HepG2 (cell line): ENCODE results near the gene APC2. TPM values are rescaled to one million over a fixed set of nuclear protein-coding genes. Genes with fewer than 3 reads are reported as not detected.

ENCODE experiments used
- ARHGAP35 ChIP-seq: sonication (generic); formaldehyde crosslinking; IDR thresholded peaks from 2 replicates; pipeline ENCODE4 v1.9.0; 2022; ENCODE audit warnings: mild to moderate bottlenecking, inconsistent platforms, moderate library complexity, missing genetic modification reagents, borderline replicate concordance
- ATAD3A ChIP-seq: sonication (generic); formaldehyde crosslinking; IDR thresholded peaks from 2 replicates; pipeline ENCODE4 v1.4.0; 2020; ENCODE audit warnings: missing genetic modification reagents
- BRCA1 ChIP-seq: sonication (generic); formaldehyde crosslinking; IDR thresholded peaks from 2 replicates; pipeline ENCODE4 v1.4.0; 2020; ENCODE audit warnings: missing genetic modification reagents
- CREBL2 ChIP-seq: sonication (generic); formaldehyde crosslinking; IDR thresholded peaks from 2 replicates; pipeline ENCODE4 v1.8.1; 2023; ENCODE audit warnings: missing genetic modification reagents, mild to moderate bottlenecking, borderline replicate concordance
- HNRNPK ChIP-seq: fragments of 200-400 bp; formaldehyde crosslinking; IDR thresholded peaks from 2 replicates; pipeline ENCODE4 v1.6.1; 2018; ENCODE audit warnings: low read length, low read depth, moderate library complexity, mild to moderate bottlenecking; ENCODE audit not compliant: poor library complexity, severe bottlenecking
- IRF2 ChIP-seq: IDR thresholded peaks from 2 replicates; pipeline ENCODE4 v1.6.1; 2018; ENCODE audit warnings: missing genetic modification reagents, missing compliant biosample characterization
- MAF1 ChIP-seq: sonication (generic); formaldehyde crosslinking; IDR thresholded peaks from 2 replicates; pipeline ENCODE4 v1.5.0; 2020; ENCODE audit warnings: missing genetic modification reagents, borderline replicate concordance
- MAX ChIP-seq: IDR thresholded peaks from 2 replicates; pipeline ENCODE4 v1.6.1; 2012; ENCODE audit warnings: inconsistent platforms
- MEIS2 ChIP-seq: sonication (generic); formaldehyde crosslinking; IDR thresholded peaks from 2 replicates; pipeline ENCODE4 v1.9.0; 2021; ENCODE audit warnings: mild to moderate bottlenecking, missing genetic modification reagents
- NFAT5 ChIP-seq: sonication (generic); formaldehyde crosslinking; IDR thresholded peaks from 2 replicates; pipeline ENCODE4 v1.4.0; 2020; ENCODE audit warnings: missing genetic modification reagents
- RBAK ChIP-seq: sonication (generic); formaldehyde crosslinking; IDR thresholded peaks from 2 replicates; pipeline ENCODE4 v1.5.1; 2020; ENCODE audit warnings: mild to moderate bottlenecking, missing genetic modification reagents
- SATB2 ChIP-seq: sonication (generic); formaldehyde crosslinking; IDR thresholded peaks from 2 replicates; pipeline ENCODE4 v1.5.0; 2020; ENCODE audit warnings: missing genetic modification reagents
- TFDP2 ChIP-seq: sonication (generic); formaldehyde crosslinking; IDR thresholded peaks from 2 replicates; pipeline ENCODE4 v1.4.0; 2020; ENCODE audit warnings: missing genetic modification reagents
- THAP11 ChIP-seq: IDR thresholded peaks from 2 replicates; pipeline ENCODE4 v1.6.1; 2016; ENCODE audit warnings: missing biosample characterization, missing genetic modification reagents
- ZBTB20 ChIP-seq: sonication (generic); formaldehyde crosslinking; IDR thresholded peaks from 2 replicates; pipeline ENCODE4 v1.8.1; 2023; ENCODE audit warnings: missing genetic modification reagents, low read depth, mild to moderate bottlenecking, borderline replicate concordance
- ZFP82 ChIP-seq: sonication (generic); formaldehyde crosslinking; IDR thresholded peaks from 2 replicates; pipeline ENCODE4 v1.5.1; 2020; ENCODE audit warnings: mild to moderate bottlenecking, missing genetic modification reagents, borderline replicate concordance
- ZNF143 ChIP-seq: sonication (generic); formaldehyde crosslinking; IDR thresholded peaks from 2 replicates; pipeline ENCODE4 v1.4.0; 2020; ENCODE audit warnings: missing genetic modification reagents
- ZNF160 ChIP-seq: sonication (generic); formaldehyde crosslinking; IDR thresholded peaks from 2 replicates; pipeline ENCODE4 v1.8.0; 2022; ENCODE audit warnings: mild to moderate bottlenecking, inconsistent platforms, missing genetic modification reagents
- ZNF30 ChIP-seq: sonication (generic); formaldehyde crosslinking; IDR thresholded peaks from 2 replicates; pipeline ENCODE4 v1.5.0; 2020; ENCODE audit warnings: mild to moderate bottlenecking, missing genetic modification reagents
- ZNF768 ChIP-seq: sonication (generic); formaldehyde crosslinking; IDR thresholded peaks from 2 replicates; pipeline ENCODE4 v1.4.0; 2020; ENCODE audit warnings: missing genetic modification reagents
- ZNF777 ChIP-seq: sonication (generic); formaldehyde crosslinking; IDR thresholded peaks from 2 replicates; pipeline ENCODE4 v1.4.0; 2020; ENCODE audit warnings: missing genetic modification reagents
- polyA plus RNA-seq, 8 experiments: library from polyadenylated mRNA; depleted of rRNA in 3 of 8; stranded (reverse) in 7 of 8; unstranded in 1 of 8; fragments of >200 nt; fragmentation: Illumina TruSeq in 4 of 8; extraction: Trizol in 4 of 8; gene quantifications; 2 replicates each; pipeline versions ENCODE4 v1.2.1 to v1.2.3, GENCODE V29; 2011 to 2016; ENCODE audit warnings: low read depth in 4 of 8, missing spikeins in 1 of 8, mixed read lengths in 1 of 8; ENCODE audit not compliant: insufficient read depth in 1 of 8
- total RNA-seq, 5 experiments: library from RNA; depleted of rRNA; stranded (reverse); fragments of >200 nt; fragmentation: Illumina TruSeq; extraction: Trizol; gene quantifications; 2 replicates each; pipeline ENCODE4 v1.2.3, GENCODE V29; 2016; ENCODE audit warnings: low read depth in 1 of 5
- TF ChIP-seq, protein P1 (sequence below): sonication (generic); formaldehyde crosslinking; conservative IDR thresholded peaks from 2 replicates; pipeline ENCODE4 v1.8.0; 2022; ENCODE audit warnings: mild to moderate bottlenecking, moderate library complexity, missing genetic modification reagents

Gene APC2
- total and polyA plus RNA-seq, 2 of the 13 experiments (the other 11 are each of a cell fraction or from before 2014, with no cell fraction given) = 0.08 to 0.22 TPM

DNA sequence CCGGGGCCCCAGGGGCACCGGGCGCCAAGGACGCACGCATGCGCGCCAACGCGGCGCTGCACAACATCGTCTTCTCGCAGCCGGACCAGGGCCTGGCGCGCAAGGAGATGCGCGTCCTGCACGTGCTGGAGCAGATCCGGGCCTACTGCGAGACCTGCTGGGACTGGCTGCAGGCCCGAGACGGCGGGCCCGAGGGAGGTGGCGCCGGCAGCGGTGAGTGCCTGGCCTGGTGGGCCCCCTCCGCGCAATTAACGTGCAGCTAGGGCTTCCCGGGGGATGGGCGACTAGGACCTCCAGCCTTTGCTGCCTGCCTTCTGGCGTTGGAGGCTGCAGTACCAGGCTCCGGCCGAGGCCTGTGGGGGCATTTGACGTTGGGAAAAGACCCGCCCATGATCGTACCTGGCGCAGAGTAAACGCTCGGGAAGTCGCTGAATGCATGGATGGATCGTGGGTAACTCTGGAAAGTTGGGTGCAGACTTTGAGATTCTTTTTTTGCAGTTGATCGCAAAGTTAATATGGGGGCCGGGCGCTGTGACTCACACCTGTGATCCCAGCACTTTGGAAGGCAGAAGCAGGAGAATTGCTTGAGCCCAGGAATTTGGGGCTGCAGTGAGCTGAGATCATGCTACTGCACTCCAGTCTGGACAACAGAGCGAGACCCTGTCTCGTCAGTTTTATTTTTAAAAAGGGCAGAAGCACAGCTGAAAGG lies 7.3 kb downstream of the APC2 start (continued):
- TF ChIP-seq NFAT5 (CRISPR knock-in tag) (no peak), ZNF768 (peak; percentile 16; the same call in 1 of the 2 replicates), THAP11 (no peak), ARHGAP35 (CRISPR knock-in tag) (no peak), ZNF160 (CRISPR knock-in tag) (no peak), ZNF143 (CRISPR knock-in tag) (no peak), TFDP2 (no peak), ZNF30 (CRISPR knock-in tag) (no peak), RBAK (no peak), ZBTB20 (CRISPR knock-in tag) (no peak), SATB2 (no peak), ATAD3A (CRISPR knock-in tag) (no peak), ZNF777 (CRISPR knock-in tag) (no peak), HNRNPK (no peak), MAF1 (no peak), IRF2 (CRISPR knock-in tag) (no peak), ZFP82 (CRISPR knock-in tag) (no peak), MAX (peak; percentile 63), BRCA1 (CRISPR knock-in tag) (no peak), MEIS2 (CRISPR knock-in tag) (no peak), CREBL2 (CRISPR knock-in tag) (no peak)
- TF ChIP-seq, protein P1, sequence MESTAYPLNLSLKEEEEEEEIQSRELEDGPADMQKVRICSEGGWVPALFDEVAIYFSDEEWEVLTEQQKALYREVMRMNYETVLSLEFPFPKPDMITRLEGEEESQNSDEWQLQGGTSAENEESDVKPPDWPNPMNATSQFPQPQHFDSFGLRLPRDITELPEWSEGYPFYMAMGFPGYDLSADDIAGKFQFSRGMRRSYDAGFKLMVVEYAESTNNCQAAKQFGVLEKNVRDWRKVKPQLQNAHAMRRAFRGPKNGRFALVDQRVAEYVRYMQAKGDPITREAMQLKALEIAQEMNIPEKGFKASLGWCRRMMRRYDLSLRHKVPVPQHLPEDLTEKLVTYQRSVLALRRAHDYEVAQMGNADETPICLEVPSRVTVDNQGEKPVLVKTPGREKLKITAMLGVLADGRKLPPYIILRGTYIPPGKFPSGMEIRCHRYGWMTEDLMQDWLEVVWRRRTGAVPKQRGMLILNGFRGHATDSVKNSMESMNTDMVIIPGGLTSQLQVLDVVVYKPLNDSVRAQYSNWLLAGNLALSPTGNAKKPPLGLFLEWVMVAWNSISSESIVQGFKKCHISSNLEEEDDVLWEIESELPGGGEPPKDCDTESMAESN (CRISPR knock-in tag) = no peak; the same call in 1 of the 2 replicates
